AG04449 (cell line): ENCODE results near the gene SIVA1.
"Not testable (repeated sequence)": the region's sequence is repeated elsewhere in the genome, so short reads cannot be mapped to it uniquely, and the experiment has no call there.

Experiments used
- CTCF ChIA-PET: fragments of 350-600 bp; formaldehyde crosslinking; extraction: SDS; loops from one replicate; lab custom pipeline; 2021; ENCODE audit warnings: antibody characterized with exemption; lab: Yijun Ruan, JAX
- POLR2A ChIA-PET: fragments of 400-600, 350-600 bp; formaldehyde crosslinking; extraction: SDS; loops from one replicate; lab custom pipeline; 2020; ENCODE audit warnings: antibody characterized with exemption, inconsistent platforms; lab: Yijun Ruan, JAX
- DNase-seq: peaks from one replicate; pipeline ENCODE4 v3.0.0-alpha.2; 2010; ENCODE audit warnings: low read depth, low spot score
- H3K4me3 ChIP-seq: 2 replicates; pipeline ENCODE4 v1.5.1; 2011; ENCODE audit warnings: low read depth, mild to moderate bottlenecking, control low read depth, low read length
- TF ChIP-seq, protein P1 (sequence below): IDR thresholded peaks from one replicate; pipeline ENCODE4 v1.5.1; 2011; ENCODE audit warnings: mild to moderate bottlenecking, moderate library complexity, low read length, control low read depth, inconsistent platforms; ENCODE audit not compliant: insufficient read depth; ENCODE audit errors: missing control alignments

Gene SIVA1

GRCh38 chr14:104728631-104729030, 24.3 kb upstream of the SIVA1 start:
- TF ChIP-seq, protein P1, sequence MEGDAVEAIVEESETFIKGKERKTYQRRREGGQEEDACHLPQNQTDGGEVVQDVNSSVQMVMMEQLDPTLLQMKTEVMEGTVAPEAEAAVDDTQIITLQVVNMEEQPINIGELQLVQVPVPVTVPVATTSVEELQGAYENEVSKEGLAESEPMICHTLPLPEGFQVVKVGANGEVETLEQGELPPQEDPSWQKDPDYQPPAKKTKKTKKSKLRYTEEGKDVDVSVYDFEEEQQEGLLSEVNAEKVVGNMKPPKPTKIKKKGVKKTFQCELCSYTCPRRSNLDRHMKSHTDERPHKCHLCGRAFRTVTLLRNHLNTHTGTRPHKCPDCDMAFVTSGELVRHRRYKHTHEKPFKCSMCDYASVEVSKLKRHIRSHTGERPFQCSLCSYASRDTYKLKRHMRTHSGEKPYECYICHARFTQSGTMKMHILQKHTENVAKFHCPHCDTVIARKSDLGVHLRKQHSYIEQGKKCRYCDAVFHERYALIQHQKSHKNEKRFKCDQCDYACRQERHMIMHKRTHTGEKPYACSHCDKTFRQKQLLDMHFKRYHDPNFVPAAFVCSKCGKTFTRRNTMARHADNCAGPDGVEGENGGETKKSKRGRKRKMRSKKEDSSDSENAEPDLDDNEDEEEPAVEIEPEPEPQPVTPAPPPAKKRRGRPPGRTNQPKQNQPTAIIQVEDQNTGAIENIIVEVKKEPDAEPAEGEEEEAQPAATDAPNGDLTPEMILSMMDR, result no peak
- CTCF ChIA-PET, result no interaction called here
- H3K4me3 ChIP-seq, result no peak overlapping the region
- POLR2A ChIA-PET, result no interaction called here
- DNase-seq, result no peak

DNA sequence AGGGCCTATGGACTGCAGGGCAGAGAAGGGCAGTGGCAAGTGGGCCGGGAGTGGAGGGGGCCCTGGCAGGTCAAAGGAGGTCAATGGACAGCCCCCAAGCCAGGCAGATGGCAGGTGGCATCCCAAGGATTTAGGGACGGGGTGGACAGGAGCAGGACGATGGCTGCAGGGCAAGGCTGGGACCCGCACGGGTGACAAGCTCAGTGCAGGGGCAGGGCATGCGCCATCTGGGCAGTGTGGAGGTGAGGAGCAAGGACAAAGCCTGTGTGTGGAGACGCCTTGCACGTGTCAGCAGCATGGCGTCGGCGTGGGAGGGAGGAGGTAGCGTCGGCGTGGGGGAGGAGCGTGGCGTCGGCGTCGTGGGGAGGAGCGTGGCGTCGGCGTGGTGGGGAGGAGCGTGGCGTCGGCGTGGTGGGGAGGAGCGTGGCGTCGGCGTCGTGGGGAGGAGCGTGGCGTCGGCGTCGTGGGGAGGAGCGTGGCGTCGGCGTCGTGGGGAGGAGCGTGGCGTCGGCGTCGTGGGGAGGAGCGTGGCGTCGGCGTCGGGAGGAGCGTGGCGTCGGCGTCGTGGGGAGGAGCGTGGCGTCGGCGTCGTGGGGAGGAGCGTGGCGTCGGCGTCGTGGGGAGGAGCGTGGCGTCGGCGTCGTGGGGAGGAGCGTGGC, 23.6 kb upstream of the SIVA1 start:
- DNase-seq, H3K4me3 ChIP-seq, POLR2A ChIA-PET, CTCF ChIA-PET: not testable (repeated sequence)

GRCh38 chr14:104729835-104730181, 23.1 kb upstream of the SIVA1 start:
- DNase-seq, result no peak
- H3K4me3 ChIP-seq, result no peak overlapping the region
- POLR2A ChIA-PET, result no interaction called here
- TF ChIP-seq, protein P1, result no peak
- CTCF ChIA-PET, result no interaction called here

- DNase-seq, result no peak
- TF ChIP-seq, protein P1, result no peak
- CTCF ChIA-PET, result interaction anchor here (0.5 kb wide), 1 partner anchor 61 kb away, joined by 3 read pairs; no protein-coding TSS in a partner anchor
- POLR2A ChIA-PET, result no interaction called here
- no peak overlapping the region for H3K4me3 ChIP-seq
Observed at GRCh38 chr14:104730487-104730886, 22.5 kb upstream of the SIVA1 start.

- H3K4me3 ChIP-seq, result no peak overlapping the region
- ChIA-PET CTCF (interaction anchor here (1.6 to 1.8 kb wide), 2 partner anchors 8 to 10 kb away, joined by 4 to 6 read pairs; partner anchors contain the start of gene ADSS1), POLR2A (no interaction called here)
- TF ChIP-seq, protein P1, result peak; percentile 27
- no peak for DNase-seq
Observed at GRCh38 chr14:104731320-104732294, 21.3 kb upstream of the SIVA1 start.

DNA sequence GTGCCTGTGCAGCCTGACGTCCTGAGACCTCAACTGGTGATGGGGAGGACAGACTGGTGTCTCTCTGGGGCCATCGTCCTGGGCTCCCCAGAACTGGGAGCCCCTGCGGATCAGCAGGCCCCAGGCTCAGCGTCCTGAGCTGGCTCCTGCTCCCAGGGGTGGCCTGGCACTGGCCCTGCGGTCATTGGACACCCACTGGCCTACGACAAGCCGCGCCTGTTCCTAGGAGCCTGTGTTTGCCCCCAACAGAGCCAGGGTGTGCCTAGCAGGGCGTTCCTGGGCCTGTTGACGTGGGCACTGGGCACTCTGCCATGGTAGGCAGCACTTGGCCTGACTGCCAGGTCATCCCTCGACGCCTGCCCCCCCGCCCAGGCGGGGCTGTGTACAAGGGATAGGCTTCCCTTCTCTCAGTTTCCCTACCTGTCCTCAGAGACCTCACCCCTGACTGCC, 20.6 kb upstream of the SIVA1 start:
- TF ChIP-seq, protein P1, result no peak
- no peak overlapping the region for H3K4me3 ChIP-seq
- no peak for DNase-seq
- ChIA-PET POLR2A (no interaction called here), CTCF (interaction anchor here (1.6 to 1.8 kb wide), 2 partner anchors 9 to 11 kb away, joined by 4 to 6 read pairs; partner anchors contain the start of gene ADSS1)
